Aorta (tissue), 5 donors: ENCODE measurements around the gene STX8. TPM values are rescaled to one million over a fixed set of nuclear protein-coding genes. Genes with fewer than 3 reads are reported as not detected.

Experiments
- ATAC-seq: fragments of 200-7000 bp; cut with Tn5 transposase; one replicate; pipeline ENCODE4 v1.9.1; 2022; ENCODE audit warnings: moderate library complexity; ENCODE audit not compliant: low FRiP score
- DNase-seq, 2 donors: peaks; one replicate each; pipeline ENCODE4 v3.0.0-alpha.2; 2020
- H3K27ac ChIP-seq, 2 donors: one replicate each; pipeline ENCODE4 v1.5.1; 2013; ENCODE audit warnings: low read length in 2 of 2, mild to moderate bottlenecking in 2 of 2, moderate library complexity in 2 of 2, control low read depth in 1 of 2, inconsistent platforms in 1 of 2, low read depth in 1 of 2
- H3K27me3 ChIP-seq, 2 donors: one replicate each; pipeline ENCODE4 v1.6.1; 2013; ENCODE audit warnings: control low read depth in 1 of 2, low read length in 1 of 2, mild to moderate bottlenecking in 1 of 2, moderate library complexity in 1 of 2; ENCODE audit not compliant: insufficient read depth in 2 of 2, control insufficient read depth in 1 of 2
- H3K36me3 ChIP-seq, 2 donors: one replicate each; pipeline ENCODE4 v1.6.1; 2013; ENCODE audit warnings: control low read depth in 1 of 2, low read length in 1 of 2, mild to moderate bottlenecking in 1 of 2; ENCODE audit not compliant: insufficient read depth in 2 of 2, control insufficient read depth in 1 of 2
- H3K4me1 ChIP-seq, 2 donors: one replicate each; pipeline ENCODE4 v1.6.1; 2013; ENCODE audit warnings: low read length in 2 of 2, control low read depth in 1 of 2, mild to moderate bottlenecking in 1 of 2, moderate library complexity in 1 of 2; ENCODE audit not compliant: insufficient read depth in 2 of 2, control insufficient read depth in 1 of 2
- H3K4me3 ChIP-seq, 2 donors: one replicate each; pipeline ENCODE4 v1.5.1; 2013; ENCODE audit warnings: low read length in 2 of 2, control low read depth in 1 of 2, mild to moderate bottlenecking in 1 of 2
- H3K9me3 ChIP-seq: one replicate; pipeline ENCODE4 v1.6.1; 2013; ENCODE audit warnings: mild to moderate bottlenecking, low read length; ENCODE audit not compliant: control insufficient read depth
- WGBS, 2 donors: extraction: QIAGEN DNeasy Blood & Tissue Kit; methylation state at CpG; one replicate each; pipeline ENCODE4 v1.1.7; 2013; 5-methylcytosine and 5-hydroxymethylcytosine counted together
- intact Hi-C, 2 donors: fragments of 100-400 bp; cut with DNase I; formaldehyde crosslinking; loops; one replicate each; pipeline versions ENCODE4 v1.14.2 to v1.15.0; 2022
- polyA plus RNA-seq, 2 donors: library from polyadenylated mRNA; stranded (reverse); fragments of 200-250 nt; gene quantifications; one replicate each; pipeline ENCODE4 v1.2.3, GENCODE V29; 2013
- total RNA-seq, 2 donors: library from RNA; stranded (reverse); fragmentation: NEBNext Ultra II Directional; extraction: Animal tissue kit (Norgen Biotek cat#: 25700); gene quantifications; one replicate each; pipeline ENCODE4 v1.2.1, GENCODE V29; 2021
- donor health status: healthy with polysubstance abuse.
- donor health status: Bipolar disorder and iron deficiency.
- donor health status: DM: no; HTN: no; CAD: no.
- donor health status: DM: no; HTN: no; CAD: no.
- donor health status: DM: yes; HTN: yes; CAD: no.

STX8 gene
- total and polyA plus RNA-seq, 4 donors: 57.4 to 108 (median 68.5) TPM

DNA sequence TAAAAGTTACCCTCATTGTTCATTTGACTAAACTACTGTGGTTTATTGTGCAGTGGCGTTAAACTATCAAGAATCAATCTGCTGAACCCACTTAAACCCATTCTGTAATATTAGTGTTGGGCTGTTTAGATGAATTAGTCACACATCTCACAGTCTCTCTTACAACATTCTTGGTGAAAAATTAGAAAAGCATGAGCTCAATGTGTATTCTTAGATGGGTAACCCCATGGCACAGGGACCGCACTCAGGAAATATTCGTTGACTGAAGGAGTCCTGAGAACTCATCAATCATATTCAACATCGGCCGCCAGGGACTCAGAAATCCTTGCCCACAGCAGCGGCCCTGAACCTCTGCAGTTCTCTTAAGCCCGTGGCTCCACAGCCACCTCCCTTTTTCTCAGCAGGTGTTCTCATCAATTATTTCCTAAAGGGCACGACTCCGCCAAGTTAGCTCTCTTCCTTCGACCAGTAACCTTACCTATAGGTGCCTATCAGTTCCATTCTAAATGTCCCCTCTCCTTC, 155.6 kb downstream of the STX8 start:
- Histone ChIP-seq H3K36me3 (no peaks in the 10 kb centered on the region), H3K27me3 (no peaks in the 10 kb centered on the region), H3K9me3 (no peaks in the 10 kb centered on the region), H3K4me3 (no peak overlapping the region), H3K4me1 (no peaks in the 10 kb centered on the region), H3K27ac (no peak overlapping the region)
- 27 to 35% methylated on average over 10 of the region's 10 CpGs for WGBS, 2 donors
- DNase-seq (no peak), ATAC-seq (no peak)
- intact Hi-C loops: no loop called here

DNA sequence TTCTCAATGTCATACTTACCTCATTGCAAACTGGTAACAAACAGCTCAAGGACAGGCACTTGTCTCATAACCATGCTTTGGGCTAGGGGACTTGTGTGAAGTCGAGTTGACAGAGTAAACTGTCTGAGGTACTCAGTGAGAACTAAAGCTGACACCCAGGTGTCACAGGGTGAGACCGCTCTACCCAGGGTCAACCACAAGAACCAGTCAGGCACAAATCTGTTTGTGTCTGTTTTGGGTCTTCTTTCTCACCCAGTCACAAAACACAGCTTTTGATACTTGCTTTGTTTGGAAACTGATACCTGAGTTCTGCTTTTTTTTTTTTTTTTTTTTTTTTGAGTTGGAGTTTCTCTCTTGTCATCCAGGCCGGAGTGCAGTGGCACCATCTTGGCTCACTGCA, 161.1 kb downstream of the STX8 start:
- no peak overlapping the region for H3K4me3 ChIP-seq
- no peaks in the 10 kb centered on the region for H3K27me3 ChIP-seq
- H3K27ac ChIP-seq: no peak overlapping the region
- no peak for DNase-seq
- no peak for ATAC-seq
- H3K4me1 ChIP-seq: no peaks in the 10 kb centered on the region
- no peaks in the 10 kb centered on the region for H3K9me3 ChIP-seq
- intact Hi-C loops: no loop called here
- 95 to 96% methylated on average over 3 of the region's 3 CpGs for WGBS, 2 donors
- no peaks in the 10 kb centered on the region for H3K36me3 ChIP-seq

DNA sequence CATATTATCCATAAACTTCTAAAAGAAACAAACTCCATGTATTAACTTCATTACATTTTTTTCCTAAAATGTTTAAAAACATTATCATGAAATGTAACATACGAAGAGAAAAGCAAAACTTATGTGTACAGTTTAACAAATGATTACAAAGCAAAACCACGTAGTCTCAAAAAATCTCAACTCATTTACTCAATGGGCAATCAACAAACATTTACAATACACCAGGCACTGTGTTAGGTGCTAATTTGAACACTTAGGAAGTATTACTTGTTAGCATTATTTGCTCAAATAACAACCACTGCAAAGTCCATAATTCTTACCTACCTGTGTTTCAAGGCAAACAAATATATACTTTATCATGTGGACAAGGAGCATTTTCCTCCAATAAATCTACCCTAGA, 164.9 kb downstream of the STX8 start:
- no peak overlapping the region for H3K4me3 ChIP-seq
- H3K4me1 ChIP-seq: peaks cover 0 to 6% of the 10 kb centered on the region in 2 donors
- no peak for ATAC-seq
- no peak for DNase-seq
- no peaks in the 10 kb centered on the region for H3K36me3 ChIP-seq
- no peaks in the 10 kb centered on the region for H3K9me3 ChIP-seq
- no peak overlapping the region for H3K27ac ChIP-seq
- intact Hi-C loops: no loop called here
- 95 to 98% methylated on average over 2 of the region's 2 CpGs for WGBS, 2 donors
- H3K27me3 ChIP-seq: no peaks in the 10 kb centered on the region

DNA sequence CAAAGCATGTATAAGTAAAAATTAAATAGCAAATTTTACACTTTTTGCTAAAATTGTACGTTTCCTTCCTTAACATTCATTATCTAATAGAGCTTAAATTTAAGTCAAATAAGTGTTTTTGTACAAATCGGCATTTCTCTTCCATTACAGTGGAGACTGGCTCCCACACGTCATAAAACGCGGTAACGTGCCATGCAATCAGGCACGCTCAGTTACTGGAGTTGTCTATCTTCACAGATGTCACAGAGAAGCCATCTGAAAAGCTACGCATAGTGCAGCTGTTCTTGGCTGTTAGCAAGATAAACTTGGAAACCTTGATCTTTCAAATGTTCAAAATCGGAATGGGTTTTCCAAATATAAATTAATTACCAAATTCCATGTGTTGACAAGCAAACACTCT, 165.3 kb downstream of the STX8 start:
- peaks cover 0 to 6% of the 10 kb centered on the region in 2 donors for H3K4me1 ChIP-seq
- intact Hi-C loops: no loop called here
- H3K36me3 ChIP-seq: no peaks in the 10 kb centered on the region
- H3K4me3 ChIP-seq: no peak overlapping the region
- DNase-seq (no peak), ATAC-seq (no peak)
- no peaks in the 10 kb centered on the region for H3K27me3 ChIP-seq
- no peak overlapping the region for H3K27ac ChIP-seq
- no peaks in the 10 kb centered on the region for H3K9me3 ChIP-seq
- 82 to 86% methylated on average over 9 of the region's 9 CpGs for WGBS, 2 donors

DNA sequence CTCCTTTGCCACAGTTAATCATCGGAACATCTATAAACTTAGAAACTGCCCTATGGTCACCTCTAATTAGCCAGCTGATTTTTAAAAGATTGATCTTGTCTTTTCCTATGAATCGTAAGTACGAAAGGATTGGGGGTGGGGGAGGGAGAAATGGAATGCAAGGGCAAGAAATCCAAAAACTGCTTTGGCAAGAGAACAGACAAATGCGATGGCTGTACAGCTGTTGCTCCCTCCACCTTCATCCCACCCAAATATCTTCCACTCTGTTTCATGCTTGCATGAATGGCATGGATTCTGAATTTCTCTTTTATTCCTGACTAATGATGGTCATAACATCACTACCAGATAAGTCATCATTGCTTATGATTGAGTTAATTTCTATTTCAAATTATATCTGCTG, 165.7 kb downstream of the STX8 start:
- H3K27me3 ChIP-seq: no peaks in the 10 kb centered on the region
- 39 to 43% methylated on average over 4 of the region's 4 CpGs for WGBS, 2 donors
- DNase-seq (no peak), ATAC-seq (no peak)
- H3K4me1 ChIP-seq: peaks cover 0 to 6% of the 10 kb centered on the region in 2 donors
- H3K9me3 ChIP-seq: no peaks in the 10 kb centered on the region
- H3K36me3 ChIP-seq: no peaks in the 10 kb centered on the region
- H3K27ac ChIP-seq: no peak overlapping the region
- no peak overlapping the region for H3K4me3 ChIP-seq
- intact Hi-C loops: no loop called here

GRCh38 chr17:9408868-9409829, 166.5 kb downstream of the STX8 start:
- ATAC-seq (no peak), DNase-seq (no peak)
- intact Hi-C loops: no loop called here
- 9 to 15% methylated on average over 12 of the region's 12 CpGs for WGBS, 2 donors
- no peaks in the 10 kb centered on the region for H3K36me3 ChIP-seq
- H3K4me3 ChIP-seq: no peak overlapping the region
- H3K27ac ChIP-seq: no peak overlapping the region
- no peaks in the 10 kb centered on the region for H3K9me3 ChIP-seq
- no peaks in the 10 kb centered on the region for H3K27me3 ChIP-seq
- H3K4me1 ChIP-seq: peaks cover 0 to 6% of the 10 kb centered on the region in 2 donors

DNA sequence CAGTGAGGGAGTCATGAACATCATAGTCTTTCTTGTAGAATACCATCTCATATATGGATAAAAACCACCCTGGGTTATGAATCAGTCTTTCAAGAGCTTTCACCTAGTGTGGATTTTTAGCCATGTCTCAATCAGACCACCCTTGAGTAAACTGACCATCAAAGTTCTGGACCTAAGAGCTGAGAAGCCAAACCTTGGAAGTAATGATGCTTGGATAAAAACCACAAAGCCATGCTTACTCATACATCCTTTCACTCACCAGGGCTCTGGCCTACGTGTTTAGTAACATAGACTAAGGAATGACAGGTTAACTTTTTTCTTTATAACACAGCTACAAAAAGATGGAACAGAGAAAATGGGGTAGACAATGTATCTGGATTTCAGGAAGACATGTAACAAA, 167.2 kb downstream of the STX8 start:
- ATAC-seq (no peak), DNase-seq (no peak)
- WGBS, 2 donors: 54 to 70% methylated on average over 1 of the region's 1 CpG
- intact Hi-C loops: no loop called here
- H3K4me3 ChIP-seq: no peak overlapping the region
- H3K9me3 ChIP-seq: no peaks in the 10 kb centered on the region
- H3K27ac ChIP-seq: no peak overlapping the region
- no peaks in the 10 kb centered on the region for H3K27me3 ChIP-seq
- no peaks in the 10 kb centered on the region for H3K36me3 ChIP-seq
- H3K4me1 ChIP-seq: peaks cover 0 to 6% of the 10 kb centered on the region in 2 donors

GRCh38 chr17:9406046-9406606, 169.5 kb downstream of the STX8 start:
- DNase-seq (no peak), ATAC-seq (no peak)
- 97% methylated on average over 2 of the region's 2 CpGs for WGBS, 2 donors
- intact Hi-C loops: no loop called here
- Histone ChIP-seq H3K36me3 (no peaks in the 10 kb centered on the region), H3K27ac (no peak overlapping the region), H3K27me3 (no peaks in the 10 kb centered on the region), H3K4me3 (no peak overlapping the region), H3K4me1 (peaks cover 0 to 6% of the 10 kb centered on the region in 2 donors), H3K9me3 (no peaks in the 10 kb centered on the region)

DNA sequence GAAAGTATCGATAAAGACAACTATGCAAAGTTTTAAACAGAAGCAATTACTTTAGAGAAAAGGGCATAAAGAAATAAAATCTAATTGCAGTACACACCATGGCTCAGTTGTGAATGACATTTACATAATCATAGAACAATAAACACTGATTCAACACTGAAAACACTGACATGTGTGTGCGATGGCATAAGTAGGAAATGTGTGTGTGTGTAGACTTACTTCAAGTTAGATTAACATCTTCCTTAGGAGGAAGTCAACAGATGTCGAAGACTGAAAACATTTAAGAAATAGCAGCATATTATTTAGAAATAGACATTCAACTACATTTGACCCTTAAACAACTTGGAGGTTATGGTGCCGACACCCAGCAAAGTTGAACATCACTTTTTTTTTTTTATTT, 172.4 kb downstream of the STX8 start:
- Histone ChIP-seq H3K4me1 (no peaks in the 10 kb centered on the region), H3K9me3 (no peaks in the 10 kb centered on the region), H3K27ac (no peak overlapping the region), H3K27me3 (no peaks in the 10 kb centered on the region), H3K4me3 (no peak overlapping the region), H3K36me3 (no peaks in the 10 kb centered on the region)
- 96 to 97% methylated on average over 4 of the region's 4 CpGs for WGBS, 2 donors
- DNase-seq (no peak), ATAC-seq (no peak)
- intact Hi-C loops: no loop called here
